HepG2 (cell line): ENCODE measurements around the gene RPH3AL. TPM values are rescaled to one million over a fixed set of nuclear protein-coding genes. Genes with fewer than 3 reads are reported as not detected.

ENCODE experiments used
- ATAC-seq: fragments of 200-7000 bp; cut with Tn5 transposase; 3 replicates; pipeline ENCODE4 v1.9.1; 2020; ENCODE audit warnings: mild to moderate bottlenecking, moderate library complexity
- BruUV-seq: library from RNA; stranded (reverse); fragments of 400-500 nt; replicated peaks from 2 replicates; lab custom pipeline; 2021; lab: Mats Ljungman, UMichigan
- CTCF ChIA-PET: fragments of 300-600 bp; formaldehyde crosslinking; extraction: SDS; loops from one replicate; lab custom pipeline; 2021; ENCODE audit warnings: low total read pairs, inconsistent platforms, low intra/inter-chr PET ratio; lab: Yijun Ruan, JAX
- POLR2A ChIA-PET: fragments of 350-600 bp; sonication (Branson Sonifier 250); formaldehyde crosslinking; loops from one replicate; lab custom pipeline; 2020; ENCODE audit warnings: antibody characterized with exemption, inconsistent platforms; lab: Yijun Ruan, JAX
- DNase-seq: peaks from one replicate; pipeline ENCODE4 v3.0.0-alpha.2; 2015; ENCODE audit warnings: low spot score
- FAIRE-seq: peaks from 3 replicates; lab custom pipeline; 2011; peaks lifted over from hg19 to GRCh38; lab: Jason Lieb, UNC
- H2AFZ ChIP-seq: one replicate; pipeline ENCODE4 v1.6.1; 2011; ENCODE audit warnings: low read length, inconsistent platforms
- H3K27ac ChIP-seq: fragments of 300-600 bp; 3 replicates; pipeline ENCODE4 v1.8.0; 2011; ENCODE audit warnings: mixed run types, mild to moderate bottlenecking, mixed read lengths, low read length, inconsistent platforms; ENCODE audit not compliant: insufficient read depth; ENCODE audit errors: extremely low read length
- H3K27me3 ChIP-seq, 2 experiments: fragments of 200-600 bp in 1 of 2; 2 replicates in 1 of 2; 3 replicates in 1 of 2; pipeline versions ENCODE4 v1.6.0 to v1.8.0; 2011; ENCODE audit warnings: low read length in 2 of 2, mild to moderate bottlenecking in 2 of 2, moderate library complexity in 2 of 2, inconsistent platforms in 1 of 2; ENCODE audit not compliant: insufficient read depth in 2 of 2, control insufficient read depth in 1 of 2
- H3K36me3 ChIP-seq, 2 experiments: fragments of 200-600 bp in 1 of 2; replicated peaks in 1 of 2; 2 replicates in 1 of 2; 3 replicates in 1 of 2; pipeline versions ENCODE4 v1.5.1 to v1.8.0; 2011; ENCODE audit warnings: low read length in 2 of 2, inconsistent platforms in 1 of 2; ENCODE audit not compliant: insufficient read depth in 2 of 2, control insufficient read depth in 1 of 2
- H3K4me1 ChIP-seq: 2 replicates; pipeline ENCODE4 v1.5.1; 2012; ENCODE audit warnings: low read length, inconsistent platforms; ENCODE audit not compliant: insufficient read depth
- H3K4me2 ChIP-seq: 2 replicates; pipeline ENCODE4 v1.6.0; 2011; ENCODE audit warnings: low read depth, low read length, inconsistent platforms
- H3K4me3 ChIP-seq, 3 experiments: fragments of 200-600 bp in 1 of 3; sonication (generic), shearing (Covaris generic) in 1 of 3; replicated peaks in 1 of 3; 2 replicates each; pipeline ENCODE4 v1.5.1; 2011 to 2016; ENCODE audit warnings: low read length in 3 of 3, inconsistent platforms in 2 of 3, low read depth in 2 of 3, mild to moderate bottlenecking in 2 of 3, control low read depth in 1 of 3, mixed read lengths in 1 of 3; ENCODE audit not compliant: insufficient read depth in 1 of 3
- H3K79me2 ChIP-seq: one replicate; pipeline ENCODE4 v1.6.1; 2011; ENCODE audit warnings: low read length, inconsistent platforms; ENCODE audit not compliant: insufficient read depth
- H3K9ac ChIP-seq: 2 replicates; pipeline ENCODE4 v1.6.0; 2011; ENCODE audit warnings: mild to moderate bottlenecking, low read depth, low read length, inconsistent platforms; ENCODE audit not compliant: insufficient read depth
- H3K9me3 ChIP-seq: 2 replicates; pipeline ENCODE4 v1.5.1; 2012; ENCODE audit warnings: mild to moderate bottlenecking, low read length
- H4K20me1 ChIP-seq: 2 replicates; pipeline ENCODE4 v1.6.0; 2011; ENCODE audit warnings: inconsistent platforms, mild to moderate bottlenecking, low read length, moderate library complexity; ENCODE audit not compliant: insufficient read depth
- AKNA ChIP-seq: sonication (generic); formaldehyde crosslinking; IDR thresholded peaks from 2 replicates; pipeline ENCODE4 v1.4.0; 2020; ENCODE audit warnings: missing genetic modification reagents, borderline replicate concordance
- MAF1 ChIP-seq: sonication (generic); formaldehyde crosslinking; IDR thresholded peaks from 2 replicates; pipeline ENCODE4 v1.5.0; 2020; ENCODE audit warnings: missing genetic modification reagents, borderline replicate concordance
- POGZ ChIP-seq: sonication (generic); formaldehyde crosslinking; IDR thresholded peaks from 2 replicates; pipeline ENCODE4 v1.4.0; 2020; ENCODE audit warnings: mild to moderate bottlenecking, missing genetic modification reagents
- RNF2 ChIP-seq: fragments of 450-650 bp; conservative IDR thresholded peaks from 2 replicates; pipeline ENCODE4 v1.6.1; 2016; ENCODE audit warnings: low read depth
- TEF ChIP-seq: sonication (generic); formaldehyde crosslinking; IDR thresholded peaks from 2 replicates; pipeline ENCODE4 v1.5.0; 2020; ENCODE audit warnings: missing genetic modification reagents
- ZNF136 ChIP-seq: sonication (generic); formaldehyde crosslinking; IDR thresholded peaks from 2 replicates; pipeline ENCODE4 v1.8.1; 2022; ENCODE audit warnings: low read depth, mild to moderate bottlenecking, moderate library complexity, missing genetic modification reagents
- ZNF230 ChIP-seq: sonication (generic); formaldehyde crosslinking; IDR thresholded peaks from 2 replicates; pipeline ENCODE4 v1.4.0; 2020; ENCODE audit warnings: mild to moderate bottlenecking, missing genetic modification reagents
- ZNF24 ChIP-seq: fragments of 450-650 bp; IDR thresholded peaks from 2 replicates; pipeline ENCODE4 v1.6.1; 2017; ENCODE audit warnings: antibody characterized with exemption, mild to moderate bottlenecking
- ZNF773 ChIP-seq: sonication (generic); formaldehyde crosslinking; IDR thresholded peaks from 2 replicates; pipeline ENCODE4 v1.4.0; 2020; ENCODE audit warnings: missing genetic modification reagents, borderline replicate concordance
- WGBS: methylation state at CpG from one replicate; pipeline ENCODE4 v1.1.6; 2017; ENCODE audit warnings: low lambda C conversion rate; 5-methylcytosine and 5-hydroxymethylcytosine counted together
- in situ Hi-C: cut with HindIII; loops from 2 replicates; pipeline ENCODE4 v1.10.0; 2017; ENCODE audit warnings: low pct_unique_long_range_greater_than_20kb; ENCODE audit not compliant: extremely low pct_ligation_motif_present
- intact Hi-C: fragments of 100-400 bp; cut with micrococcal nuclease; formaldehyde crosslinking; loops from one replicate; pipeline ENCODE4 v1.10.0; 2022; ENCODE audit not compliant: unreplicated experiment
- polyA plus RNA-seq, 8 experiments: library from polyadenylated mRNA; depleted of rRNA in 3 of 8; stranded (reverse) in 7 of 8; unstranded in 1 of 8; fragments of >200 nt; fragmentation: Illumina TruSeq in 4 of 8; extraction: Trizol in 4 of 8; gene quantifications; 2 replicates each; pipeline versions ENCODE4 v1.2.1 to v1.2.3, GENCODE V29; 2011 to 2016; ENCODE audit warnings: low read depth in 4 of 8, missing spikeins in 1 of 8, mixed read lengths in 1 of 8; ENCODE audit not compliant: insufficient read depth in 1 of 8
- total RNA-seq, 5 experiments: library from RNA; depleted of rRNA; stranded (reverse); fragments of >200 nt; fragmentation: Illumina TruSeq; extraction: Trizol; gene quantifications; 2 replicates each; pipeline ENCODE4 v1.2.3, GENCODE V29; 2016; ENCODE audit warnings: low read depth in 1 of 5

The RPH3AL gene
- total and polyA plus RNA-seq, 2 of the 13 experiments (the other 11 are each of a cell fraction or from before 2014, with no cell fraction given): 7.8 to 16.4 TPM

DNA sequence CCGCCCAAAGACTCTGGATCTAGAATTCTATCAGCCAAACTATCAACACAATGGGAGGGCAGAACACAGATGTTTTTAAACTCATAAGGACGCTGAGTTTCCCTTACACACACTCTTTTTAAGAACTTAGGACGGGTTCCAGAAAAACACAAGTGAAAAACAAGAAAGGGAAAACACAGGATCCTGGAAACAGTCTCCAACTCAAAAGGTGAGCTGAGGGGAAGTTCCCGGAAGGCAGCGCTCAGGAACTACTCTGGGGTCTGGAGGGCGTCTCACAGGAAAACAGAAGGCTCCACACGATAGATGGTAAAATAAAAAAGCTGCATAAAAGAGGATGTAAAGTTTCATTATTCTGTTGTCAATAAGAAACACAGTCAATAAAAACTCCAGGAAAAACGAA lies 91.0 kb downstream of the RPH3AL start:
- H3K79me2 ChIP-seq: no peaks in the 10 kb centered on the region
- ATAC-seq (no peak), FAIRE-seq (no peak), DNase-seq (no peak)
- no peak for TF ChIP-seq ZNF230 (CRISPR knock-in tag)
- TF ChIP-seq POGZ (CRISPR knock-in tag): no peak
- no peak for TF ChIP-seq ZNF773
- TF ChIP-seq RNF2: no peak
- TF ChIP-seq TEF: no peak
- no peak for TF ChIP-seq AKNA (CRISPR knock-in tag)
- no peak for TF ChIP-seq MAF1 (CRISPR knock-in tag)
- TF ChIP-seq ZNF136: no peak
- no peak for TF ChIP-seq ZNF24
- H3K27ac ChIP-seq: no peak overlapping the region
- no peak overlapping the region for H3K9ac ChIP-seq
- POLR2A ChIA-PET: interaction anchor here (0.7 kb wide), 1 partner anchor 44 kb away, joined by 3 read pairs; no protein-coding TSS in a partner anchor
- H3K4me1 ChIP-seq: no peaks in the 10 kb centered on the region
- BruUV-seq: no TSS peak
- no peak overlapping the region for H3K4me3 ChIP-seq
- WGBS: 87% methylated on average over 8 of the region's 8 CpGs
- H4K20me1 ChIP-seq: no peaks in the 10 kb centered on the region
- H3K36me3 ChIP-seq: peaks cover 6 to 21% of the 10 kb centered on the region in 2 experiments; a peak in 4 of 5 replicates
- CTCF ChIA-PET: no interaction called here
- in situ Hi-C loops: no loop called here
- intact Hi-C loops: no loop called here
- no peaks in the 10 kb centered on the region for H3K27me3 ChIP-seq
- H2AFZ ChIP-seq: no peak overlapping the region
- no peak overlapping the region for H3K4me2 ChIP-seq
- no peaks in the 10 kb centered on the region for H3K9me3 ChIP-seq
